Measurements from ENCODE around the gene OPRPN. TPM values are rescaled to one million over a fixed set of nuclear protein-coding genes. Genes with fewer than 3 reads are reported as not detected.

Gene OPRPN
- total RNA-seq, 1 donor from 2014 or later: not detected

DNA sequence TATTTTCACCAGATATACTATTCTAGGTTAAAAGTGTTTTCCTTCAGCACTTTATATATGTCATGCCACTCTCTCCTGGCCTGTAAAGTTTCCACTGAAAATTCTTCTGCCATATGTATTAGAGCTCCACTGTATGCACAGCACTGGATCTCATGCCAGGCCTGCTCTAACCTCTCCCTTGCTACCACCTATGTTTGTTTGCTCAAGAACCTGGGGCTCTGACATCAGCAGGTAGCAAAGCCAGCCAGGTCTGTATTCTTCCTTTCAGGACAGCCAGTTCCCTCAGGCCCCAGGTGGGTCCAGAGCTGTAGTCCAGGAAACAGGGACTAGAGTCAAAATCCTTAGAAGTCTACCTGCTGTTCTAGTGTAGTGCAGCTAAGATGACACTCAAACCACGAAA, 55.2 kb downstream of the OPRPN start:
- intact Hi-C loops (cut with DNase I): no loop called here
- no peak overlapping the region for H3K4me3 ChIP-seq
- DNase-seq (no peak), ATAC-seq (no peak)
- no peak overlapping the region for H3K27ac ChIP-seq
- TF ChIP-seq, protein P1, sequence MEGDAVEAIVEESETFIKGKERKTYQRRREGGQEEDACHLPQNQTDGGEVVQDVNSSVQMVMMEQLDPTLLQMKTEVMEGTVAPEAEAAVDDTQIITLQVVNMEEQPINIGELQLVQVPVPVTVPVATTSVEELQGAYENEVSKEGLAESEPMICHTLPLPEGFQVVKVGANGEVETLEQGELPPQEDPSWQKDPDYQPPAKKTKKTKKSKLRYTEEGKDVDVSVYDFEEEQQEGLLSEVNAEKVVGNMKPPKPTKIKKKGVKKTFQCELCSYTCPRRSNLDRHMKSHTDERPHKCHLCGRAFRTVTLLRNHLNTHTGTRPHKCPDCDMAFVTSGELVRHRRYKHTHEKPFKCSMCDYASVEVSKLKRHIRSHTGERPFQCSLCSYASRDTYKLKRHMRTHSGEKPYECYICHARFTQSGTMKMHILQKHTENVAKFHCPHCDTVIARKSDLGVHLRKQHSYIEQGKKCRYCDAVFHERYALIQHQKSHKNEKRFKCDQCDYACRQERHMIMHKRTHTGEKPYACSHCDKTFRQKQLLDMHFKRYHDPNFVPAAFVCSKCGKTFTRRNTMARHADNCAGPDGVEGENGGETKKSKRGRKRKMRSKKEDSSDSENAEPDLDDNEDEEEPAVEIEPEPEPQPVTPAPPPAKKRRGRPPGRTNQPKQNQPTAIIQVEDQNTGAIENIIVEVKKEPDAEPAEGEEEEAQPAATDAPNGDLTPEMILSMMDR (IDR thresholded peaks at IDR 0.05): no peak
- H3K9me3 ChIP-seq: no peaks in the 10 kb centered on the region
- no peaks in the 10 kb centered on the region for H3K4me1 ChIP-seq
- no peaks in the 10 kb centered on the region for H3K27me3 ChIP-seq
- no peaks in the 10 kb centered on the region for H3K36me3 ChIP-seq

Other genes with a start within 250 kb of the OPRPN start
- gene PRR27, start 243.7 kb upstream of the OPRPN start, total RNA-seq: not detected
- gene ODAM, start 202.2 kb upstream of the OPRPN start, total RNA-seq: 2.8 TPM
- gene FDCSP, start 171.8 kb upstream of the OPRPN start, total RNA-seq: not detected
- not detected for gene CSN3, start 155.3 kb upstream of the OPRPN start, total RNA-seq
- gene CABS1, start 63.0 kb upstream of the OPRPN start, total RNA-seq: not detected
- gene SMR3A, start 37.2 kb upstream of the OPRPN start, total RNA-seq: not detected
- gene SMR3B, start 14.8 kb upstream of the OPRPN start, total RNA-seq: not detected
- not detected for gene MUC7, start 74.3 kb downstream of the OPRPN start, total RNA-seq
- not detected for gene AMTN, start 120.6 kb downstream of the OPRPN start, total RNA-seq
- not detected for gene AMBN, start 194.3 kb downstream of the OPRPN start, total RNA-seq
- gene ENAM, start 230.8 kb downstream of the OPRPN start, total RNA-seq: 0.61 TPM

All from upper lobe of right lung (tissue), 1 donor.